C4-2B (cell line): ENCODE measurements around the gene SCAF8.

Experiments
- CTCF ChIP-seq: fragments of 450-650 bp; conservative IDR thresholded peaks from 2 replicates; pipeline ENCODE4 v1.5.1; 2017; ENCODE audit warnings: mild to moderate bottlenecking
- ZFX ChIP-seq: fragments of 450-650 bp; IDR thresholded peaks from 2 replicates; pipeline ENCODE4 v1.6.1; 2017

GRCh38 chr6:154792325-154792724 lies 59.1 kb downstream of the SCAF8 start:
- TF ChIP-seq CTCF = no peak
- TF ChIP-seq ZFX = no peak
